IPS-18c (cell line): ENCODE results near the gene FANCC.

Source experiments
- H3K4me3 ChIP-seq: 2 replicates; pipeline ENCODE4 v1.7.0; 2013; ENCODE audit warnings: low read depth, mild to moderate bottlenecking, low read length, moderate library complexity; ENCODE audit not compliant: insufficient read depth
- H3K9me3 ChIP-seq: one replicate; pipeline ENCODE4 v1.6.1; 2013; ENCODE audit warnings: mild to moderate bottlenecking, low read length, moderate library complexity; ENCODE audit not compliant: control insufficient read depth, insufficient read depth

FANCC gene

DNA sequence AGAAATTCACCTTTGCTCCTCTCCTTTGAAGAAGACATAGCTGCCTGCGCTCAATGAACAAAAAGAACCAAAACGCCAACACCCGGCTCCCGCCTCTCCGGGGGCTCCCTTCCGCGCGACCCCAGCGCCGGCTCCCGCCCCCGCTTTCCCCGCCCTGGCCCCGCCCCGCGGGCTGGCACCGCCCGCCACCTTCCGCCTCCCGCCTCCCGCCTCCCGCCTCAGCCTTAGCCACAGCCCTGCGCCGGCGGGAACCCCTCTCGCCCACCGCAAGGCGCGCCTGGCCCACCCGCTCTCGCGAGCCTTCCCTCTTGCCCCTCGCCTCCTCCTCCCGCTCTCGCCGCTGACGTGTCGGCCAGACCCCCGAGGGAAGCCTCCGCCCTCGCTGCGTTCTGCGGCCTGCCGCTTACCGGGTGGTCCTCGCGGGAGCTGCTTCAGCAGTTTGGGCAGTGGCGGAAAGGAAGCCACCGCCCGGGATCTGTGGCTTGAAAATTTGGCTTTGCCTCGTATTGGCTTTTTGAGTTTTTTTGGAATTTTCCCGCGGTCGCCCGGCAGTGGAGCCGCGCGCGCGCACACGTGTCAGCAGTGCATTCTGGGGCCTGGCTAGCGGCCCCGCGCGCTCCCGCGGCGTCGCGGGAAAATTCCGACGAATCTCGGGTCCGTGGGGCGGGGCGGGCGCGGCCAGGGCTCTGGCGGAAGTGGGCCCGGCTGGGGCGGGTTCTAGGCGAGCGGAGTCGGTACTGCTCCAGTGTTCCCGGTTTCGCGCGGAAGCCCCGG is at the start of gene FANCC:
TSS of gene FANCC (minus strand) at position 591 of the 774 bp plus-strand sequence. CDS start 68,418 bp downstream, outside the sequence.
- no peaks in the 10 kb centered on the region for H3K9me3 ChIP-seq
- peak within 1 kb of the TSS; percentile 93 for H3K4me3 ChIP-seq

DNA sequence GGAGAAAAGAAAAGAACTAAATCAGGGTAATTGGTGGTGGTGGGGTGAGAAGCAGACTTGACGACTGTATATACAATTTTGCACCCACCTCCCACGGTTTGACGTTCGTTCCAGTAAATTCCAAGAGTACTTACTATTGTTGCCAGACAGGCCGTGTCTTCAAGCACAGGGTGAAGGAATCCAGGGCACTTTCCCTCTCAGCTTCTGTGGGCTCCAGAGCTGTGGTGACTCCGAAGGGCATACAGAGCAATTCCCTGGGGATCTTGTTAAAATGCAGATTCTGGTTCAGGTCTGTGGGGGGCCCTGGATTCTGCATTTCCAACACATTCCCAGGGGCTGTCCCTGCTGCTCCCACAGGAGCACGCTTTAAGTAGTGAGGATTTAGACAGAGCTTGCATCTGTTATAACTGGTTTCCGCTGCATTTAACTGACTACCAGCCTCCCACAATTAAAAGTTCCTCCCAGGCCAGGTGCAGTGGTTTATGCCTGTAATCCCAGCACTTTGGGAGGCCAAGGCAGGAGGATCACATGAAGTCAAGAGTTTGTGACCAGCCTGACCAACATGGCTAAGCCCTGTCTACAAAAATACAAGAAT is 49.3 kb upstream of the FANCC start:
- H3K9me3 ChIP-seq: no peaks in the 10 kb centered on the region
- H3K4me3 ChIP-seq: no peak overlapping the region

DNA sequence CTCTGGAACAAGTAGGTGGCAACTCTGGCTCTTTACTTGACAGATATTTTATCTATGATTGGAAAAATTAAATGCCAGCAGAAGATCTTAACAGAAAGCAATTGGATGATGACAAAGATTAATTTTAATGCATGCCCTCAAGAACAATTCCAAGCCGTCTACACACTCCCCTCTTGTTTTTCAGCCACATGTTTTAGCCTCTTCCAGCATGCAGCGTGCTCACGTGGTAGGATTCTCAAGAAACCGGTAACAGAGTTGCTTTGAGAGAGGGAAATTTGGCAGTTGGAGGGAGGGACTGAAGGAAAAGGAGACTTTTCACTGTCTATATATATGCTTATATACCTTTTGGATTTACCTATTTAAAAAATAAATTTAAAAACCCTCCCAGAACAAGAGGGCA is 48.3 kb upstream of the FANCC start:
- Histone ChIP-seq H3K4me3 (no peak overlapping the region), H3K9me3 (no peaks in the 10 kb centered on the region)

DNA sequence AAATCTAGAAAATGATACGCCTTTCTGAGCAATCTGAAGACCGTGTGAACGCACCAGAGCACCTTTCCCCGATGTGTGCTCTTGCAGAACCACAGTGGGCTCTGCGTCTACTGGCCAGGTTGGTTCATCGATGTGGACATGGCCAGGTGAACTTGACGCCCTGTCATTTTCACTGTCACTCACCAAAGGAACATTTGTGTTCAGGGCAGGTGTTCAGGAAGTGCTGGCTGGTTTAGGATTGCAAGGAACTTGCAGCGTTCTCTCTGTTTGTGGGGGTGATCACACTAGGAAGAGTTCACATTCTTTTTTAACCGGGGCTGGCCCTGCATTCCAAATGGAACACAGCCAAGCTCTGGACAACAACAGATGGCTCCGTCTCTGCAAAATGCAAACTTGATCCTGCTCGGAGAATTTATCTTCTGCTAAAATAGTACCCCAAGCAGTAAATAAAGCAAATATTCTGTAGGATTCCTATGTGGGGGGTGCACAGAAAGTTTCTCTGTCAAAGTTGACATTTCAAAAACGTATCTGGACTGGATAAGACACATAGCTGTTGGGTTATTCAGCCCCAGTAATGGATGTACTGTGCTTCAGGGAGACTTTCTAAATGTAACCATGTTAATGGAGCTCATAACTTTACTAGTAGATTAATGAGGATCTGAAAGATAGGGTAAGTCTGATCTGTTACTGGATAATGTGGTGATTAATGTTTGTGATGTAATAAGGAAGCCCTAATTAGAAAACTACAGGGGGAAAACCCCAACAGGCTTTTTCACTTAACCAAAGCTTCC is 45.7 kb upstream of the FANCC start:
- Histone ChIP-seq H3K9me3 (no peaks in the 10 kb centered on the region), H3K4me3 (no peak overlapping the region)

GRCh38 chr9:95360866-95361265 is 43.4 kb upstream of the FANCC start:
- Histone ChIP-seq H3K9me3 (no peaks in the 10 kb centered on the region), H3K4me3 (no peak overlapping the region)

DNA sequence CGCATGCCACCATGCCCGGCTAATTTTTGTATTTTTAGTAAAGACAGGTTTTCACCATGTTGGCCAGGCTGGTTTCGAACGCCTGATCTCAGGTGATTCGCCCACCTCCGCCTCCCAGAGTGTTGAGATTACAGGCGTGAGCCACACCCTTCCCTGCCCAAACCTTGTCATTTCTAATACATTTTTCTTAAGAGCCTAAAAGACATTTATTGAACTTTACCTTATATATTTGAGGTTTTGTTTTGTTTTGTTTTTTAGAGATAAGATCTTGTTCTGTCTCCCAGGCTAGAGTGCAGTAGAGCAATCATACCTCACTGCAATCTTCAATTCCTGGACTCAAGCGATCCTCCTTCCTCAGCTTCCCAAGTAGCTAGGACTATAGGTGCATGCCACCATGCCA is 39.8 kb upstream of the FANCC start:
- no peak overlapping the region for H3K4me3 ChIP-seq
- H3K9me3 ChIP-seq: no peaks in the 10 kb centered on the region

GRCh38 chr9:95355500-95355899 is 38.0 kb upstream of the FANCC start:
- Histone ChIP-seq H3K4me3 (no peak overlapping the region), H3K9me3 (no peaks in the 10 kb centered on the region)

DNA sequence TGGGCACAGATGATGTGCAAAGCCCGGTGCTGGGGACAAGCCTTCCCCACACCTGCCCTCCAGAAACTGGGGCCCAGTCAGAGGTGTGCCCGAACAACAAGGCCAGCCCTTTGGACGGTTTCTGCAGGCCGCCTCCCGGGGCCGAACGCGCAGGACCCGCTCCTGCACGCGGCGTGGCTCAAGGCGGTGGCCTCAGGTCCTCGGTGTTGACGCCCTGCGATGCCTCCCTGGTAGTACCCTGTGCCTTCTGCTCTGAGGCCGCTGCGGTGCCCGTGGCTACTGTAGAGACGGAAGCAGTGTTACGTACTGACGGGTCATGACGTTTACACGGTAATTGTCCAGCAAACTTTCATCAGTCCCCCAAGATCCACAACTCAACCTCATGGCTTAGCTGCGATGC is 33.5 kb upstream of the FANCC start:
- Histone ChIP-seq H3K4me3 (no peak overlapping the region), H3K9me3 (peaks cover 3% of the 10 kb centered on the region)

DNA sequence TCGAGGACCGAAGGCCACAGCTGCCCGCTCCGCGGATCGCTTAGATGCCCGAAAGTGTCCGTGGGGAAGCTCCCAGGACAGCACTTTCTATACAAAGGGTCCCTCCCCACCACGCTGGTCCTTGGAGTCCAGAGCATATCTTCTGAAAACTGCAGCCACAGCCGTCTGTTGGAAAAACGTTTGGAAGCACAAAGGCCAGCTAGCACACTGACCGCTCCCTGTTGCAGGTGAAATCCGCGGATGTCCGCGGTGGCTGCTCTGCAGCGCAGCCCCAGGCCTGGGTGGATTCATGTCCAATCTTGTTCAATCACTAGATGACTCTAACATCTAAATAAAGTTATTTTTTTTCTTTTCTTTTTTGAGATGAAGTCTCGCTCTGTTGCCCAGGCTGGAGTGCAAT is 32.8 kb upstream of the FANCC start:
- H3K9me3 ChIP-seq: peaks cover 3% of the 10 kb centered on the region
- H3K4me3 ChIP-seq: peak overlapping the region; percentile 56; the same call in 1 of the 2 replicates

GRCh38 chr9:95349091-95350038 is 31.9 kb upstream of the FANCC start:
- peaks cover 3% of the 10 kb centered on the region for H3K9me3 ChIP-seq
- H3K4me3 ChIP-seq: peak overlapping the region; percentile 56

GRCh38 chr9:95346021-95346420 is 28.5 kb upstream of the FANCC start:
- no peak overlapping the region for H3K4me3 ChIP-seq
- H3K9me3 ChIP-seq: peaks cover 3% of the 10 kb centered on the region

DNA sequence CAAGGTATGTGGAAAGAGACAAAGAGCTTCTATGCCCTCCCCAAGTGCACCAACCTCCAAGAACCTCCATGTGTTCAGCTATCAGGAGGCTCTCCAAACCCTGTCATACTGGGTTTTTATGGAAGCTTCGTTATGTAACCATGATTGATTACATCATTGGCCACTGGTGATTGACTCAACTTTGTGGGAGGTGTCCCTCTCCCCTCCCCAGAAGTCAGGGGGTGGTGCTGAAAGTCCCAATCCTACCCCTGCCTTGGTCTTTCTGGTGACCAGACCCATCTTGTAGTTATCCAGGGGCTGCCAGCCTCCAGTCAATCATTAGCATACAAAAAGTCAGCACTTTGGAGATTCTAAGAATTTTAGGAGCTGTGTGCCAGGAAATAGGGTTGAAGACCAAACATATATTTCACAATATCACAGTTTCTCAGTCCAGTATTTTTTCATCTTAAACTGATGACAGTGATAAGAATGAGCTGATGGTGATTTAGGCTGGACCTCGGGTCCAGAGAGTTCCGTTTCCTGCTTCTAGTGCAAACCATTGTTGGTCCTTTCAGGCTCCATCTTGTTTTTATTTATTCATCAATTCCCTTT is 27.3 kb upstream of the FANCC start:
- no peak overlapping the region for H3K4me3 ChIP-seq
- H3K9me3 ChIP-seq: no peaks in the 10 kb centered on the region

DNA sequence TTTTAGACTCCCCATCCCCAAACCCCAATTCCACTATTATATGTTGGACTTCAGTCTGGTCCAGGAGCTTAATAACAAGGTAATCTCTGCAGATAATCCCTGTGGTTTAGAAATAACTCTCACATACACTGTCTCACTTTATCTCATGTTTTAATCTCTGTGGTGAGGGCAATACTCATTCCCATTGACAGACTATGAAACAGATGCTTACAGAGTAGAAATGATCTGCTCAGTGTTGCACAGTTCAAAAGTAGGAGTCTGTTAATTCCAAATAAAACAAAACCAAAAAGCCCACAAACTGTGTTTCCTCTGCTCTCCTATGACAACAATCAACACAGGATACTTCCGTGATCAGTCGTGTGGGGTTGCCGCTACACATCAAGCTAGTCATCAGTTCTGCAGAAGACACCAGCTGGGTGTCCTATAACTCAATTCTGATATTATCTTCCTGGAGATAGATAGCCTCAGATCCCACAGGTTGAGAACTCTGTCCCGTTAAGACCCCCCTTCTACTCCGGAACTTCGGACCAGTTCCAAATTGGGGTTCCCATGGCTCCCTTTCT is 26.3 kb upstream of the FANCC start:
- Histone ChIP-seq H3K4me3 (no peak overlapping the region), H3K9me3 (peaks cover 3% of the 10 kb centered on the region)

GRCh38 chr9:95342571-95342970 is 25.1 kb upstream of the FANCC start:
- H3K9me3 ChIP-seq: peaks cover 3% of the 10 kb centered on the region
- no peak overlapping the region for H3K4me3 ChIP-seq

DNA sequence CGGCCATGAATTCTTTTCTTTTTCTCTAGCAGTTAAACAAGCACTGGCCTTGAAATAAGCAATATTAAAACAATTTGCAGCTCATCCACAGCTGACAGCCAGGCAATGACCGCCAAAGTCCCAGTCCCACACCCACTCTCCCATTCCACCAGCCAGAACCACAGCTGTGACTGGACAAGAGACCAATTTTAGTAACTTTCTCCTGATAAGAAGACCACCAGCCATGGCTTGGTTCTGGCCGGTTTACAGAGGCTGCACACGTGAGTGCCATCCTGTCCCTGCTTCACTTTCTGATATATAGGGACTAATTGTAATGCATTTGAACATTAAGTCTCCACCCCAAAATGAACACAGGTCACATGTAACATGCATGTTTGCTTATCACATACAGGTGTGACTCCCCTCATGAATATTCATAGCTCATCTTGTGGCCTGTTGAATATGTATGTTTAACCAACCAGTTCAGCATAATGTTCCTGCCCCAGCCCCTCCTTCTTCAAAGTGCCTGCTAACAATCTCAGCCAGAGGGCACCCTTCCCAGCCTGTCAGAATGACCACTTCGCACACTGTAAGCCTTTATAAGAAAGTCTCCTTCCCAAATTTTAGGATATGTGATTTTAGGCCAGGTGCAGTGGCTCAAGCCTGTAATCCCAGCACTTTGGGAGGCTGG is 23.9 kb upstream of the FANCC start:
- H3K9me3 ChIP-seq: peaks cover 3% of the 10 kb centered on the region
- no peak overlapping the region for H3K4me3 ChIP-seq

DNA sequence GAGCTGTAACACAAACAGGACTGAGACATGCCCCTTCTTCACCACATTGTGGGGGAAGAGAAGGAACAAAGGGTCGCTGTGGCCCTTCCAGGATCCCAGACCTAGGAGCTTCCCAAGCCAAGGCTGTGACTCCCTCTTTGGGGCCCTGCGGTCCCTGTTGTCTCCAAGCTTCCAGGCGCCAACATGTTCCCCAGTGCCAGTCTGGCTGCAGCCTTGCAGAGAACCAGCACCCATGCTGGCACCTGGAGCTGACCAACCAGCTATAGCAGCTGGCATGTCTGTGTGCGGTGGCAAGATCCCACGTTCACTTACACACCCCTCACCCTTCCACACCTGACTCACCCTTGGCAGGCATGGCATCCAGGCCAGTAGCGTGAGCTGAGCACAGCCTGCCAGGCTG is 20.7 kb upstream of the FANCC start:
- peaks cover 5% of the 10 kb centered on the region for H3K9me3 ChIP-seq

More for the DNA sequence above, 20.7 kb upstream of the FANCC start:
- no peak overlapping the region for H3K4me3 ChIP-seq
